GM19455 (cell line): ENCODE results near the gene HEBP2.
"Not testable (repeated sequence)": the region's sequence is repeated elsewhere in the genome, so short reads cannot be mapped to it uniquely, and the experiment has no call there.

Experiments used
- ATAC-seq: cut with Tn5 transposase; IDR thresholded peaks from one replicate; pipeline ENCODE4 v1.9.1; 2021; ENCODE audit not compliant: unreplicated experiment

The HEBP2 gene

GRCh38 chr6:138422861-138423260, 18.8 kb downstream of the HEBP2 start:
- ATAC-seq, result no peak

GRCh38 chr6:138424004-138424904, 20.2 kb downstream of the HEBP2 start:
- ATAC-seq, result no peak

- ATAC-seq, result not testable (repeated sequence)
These were observed 21.2 kb downstream of the HEBP2 start for GRCh38 chr6:138425256-138425655.

GRCh38 chr6:138426500-138427123, 22.6 kb downstream of the HEBP2 start:
- ATAC-seq, result no peak

- no peak for ATAC-seq
These were observed 23.7 kb downstream of the HEBP2 start for GRCh38 chr6:138427701-138428100.

- ATAC-seq, result no peak
These were observed 25.0 kb downstream of the HEBP2 start for GRCh38 chr6:138428944-138429598.

GRCh38 chr6:138429761-138430160, 25.7 kb downstream of the HEBP2 start:
- no peak for ATAC-seq

- no peak for ATAC-seq
These were observed 26.5 kb downstream of the HEBP2 start for GRCh38 chr6:138430361-138431145.

- no peak for ATAC-seq
These were observed 27.4 kb downstream of the HEBP2 start for GRCh38 chr6:138431256-138432062.

GRCh38 chr6:138432063-138432356, 28.0 kb downstream of the HEBP2 start:
- ATAC-seq, result no peak

GRCh38 chr6:138434096-138434495, 30.1 kb downstream of the HEBP2 start:
- ATAC-seq, result no peak

- no peak for ATAC-seq
These were observed 30.9 kb downstream of the HEBP2 start for GRCh38 chr6:138434925-138435324.

GRCh38 chr6:138439546-138439945, 35.5 kb downstream of the HEBP2 start:
- ATAC-seq, result no peak

GRCh38 chr6:138440296-138440695, 36.3 kb downstream of the HEBP2 start:
- ATAC-seq, result no peak

GRCh38 chr6:138440758-138441357, 36.8 kb downstream of the HEBP2 start:
- no peak for ATAC-seq

GRCh38 chr6:138441965-138442364, 37.9 kb downstream of the HEBP2 start:
- no peak for ATAC-seq

GRCh38 chr6:138442663-138443062, 38.6 kb downstream of the HEBP2 start:
- ATAC-seq, result no peak

- ATAC-seq, result no peak
These were observed 40.0 kb downstream of the HEBP2 start for GRCh38 chr6:138443979-138444378.

GRCh38 chr6:138446821-138447220, 42.8 kb downstream of the HEBP2 start:
- ATAC-seq, result no peak

GRCh38 chr6:138450445-138450844, 46.4 kb downstream of the HEBP2 start:
- no peak for ATAC-seq
